ENCODE measurements around the gene RAB27B.
A peak's percentile ranks its signal among the peaks of the same experiment; 100 is the strongest.

Gene RAB27B

DNA sequence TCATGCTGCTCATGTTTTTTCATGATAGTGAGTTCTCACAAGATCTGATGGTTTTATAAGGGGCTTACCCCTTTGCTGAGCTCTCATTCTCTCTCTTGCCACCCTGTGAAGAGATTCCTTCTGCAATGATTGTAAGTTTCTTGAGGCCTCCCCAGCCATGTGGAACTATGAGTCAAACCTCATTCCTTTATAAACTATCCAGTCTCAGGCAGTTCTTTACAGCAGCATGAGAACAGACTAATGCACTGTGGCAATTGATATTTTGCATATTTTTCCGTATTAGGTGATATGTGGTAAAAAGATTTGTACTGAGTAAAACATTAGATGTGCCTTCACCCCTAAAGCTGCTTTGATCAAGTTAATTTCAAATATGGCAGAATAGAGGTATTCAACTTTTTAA lies 48.8 kb downstream of the RAB27B start:
- Histone ChIP-seq H3K23ac (ENCODE audit: low read depth, low read length, poor library complexity) (no peak overlapping the region), H3K18ac (ENCODE audit: low read length) (no peak overlapping the region), H3K4me1 (ENCODE audit: control insufficient read depth in 2 of 2, insufficient read depth in 1 of 2, low read depth in 1 of 2, low read length in 2 of 2) (peaks cover 0 to 12% of the 10 kb centered on the region in 2 donors), H3K79me1 (ENCODE audit: low read depth, low read length) (no peaks in the 10 kb centered on the region), H2BK12ac (ENCODE audit: low read length) (no peak overlapping the region), H3K36me3 (replicated peaks in 1 of 2; ENCODE audit: control insufficient read depth in 2 of 2, insufficient read depth in 2 of 2, low read length in 2 of 2) (no peaks in the 10 kb centered on the region), H2AFZ (ENCODE audit: low read length) (no peak overlapping the region), H3K9me3 (replicated peaks in 1 of 2; ENCODE audit: control insufficient read depth in 2 of 2, insufficient read depth in 1 of 2, low read depth in 1 of 2, low read length in 2 of 2) (no peaks in the 10 kb centered on the region), H3K4me3 (ENCODE audit: low read length in 2 of 2) (no peak overlapping the region), H3K9ac (ENCODE audit: low read depth, low read length, poor library complexity) (no peak overlapping the region), H4K91ac (ENCODE audit: low read depth, low read length, poor library complexity) (no peak overlapping the region), H2BK15ac (ENCODE audit: low read length) (no peak overlapping the region), H3K14ac (ENCODE audit: low read length) (no peak overlapping the region), H3K27ac (replicated peaks; ENCODE audit: low read length) (no peak overlapping the region), H3K4ac (ENCODE audit: low read length) (no peak overlapping the region), H3K27me3 (ENCODE audit: control insufficient read depth in 3 of 3, insufficient read depth in 3 of 3, low read depth in 1 of 3, low read length in 3 of 3) (no peaks in the 10 kb centered on the region), H2BK120ac (ENCODE audit: low read depth, low read length) (no peak overlapping the region), H4K8ac (ENCODE audit: low read depth, low read length) (no peak overlapping the region), H2BK5ac (ENCODE audit: low read length) (no peak overlapping the region), H2AK5ac (ENCODE audit: low read depth, low read length) (no peak overlapping the region), H3K4me2 (ENCODE audit: insufficient read depth, low read length, poor library complexity, severe bottlenecking) (no peak overlapping the region)
- WGBS, 2 donors (ENCODE audit: extremely low coverage in 2 of 2, insufficient read length in 2 of 2, insufficient replicate concordance in 1 of 2): no CpG with 5 or more reads among the region's 1 CpG
- no peak for DNase-seq (ENCODE audit: low spot score)

DNA sequence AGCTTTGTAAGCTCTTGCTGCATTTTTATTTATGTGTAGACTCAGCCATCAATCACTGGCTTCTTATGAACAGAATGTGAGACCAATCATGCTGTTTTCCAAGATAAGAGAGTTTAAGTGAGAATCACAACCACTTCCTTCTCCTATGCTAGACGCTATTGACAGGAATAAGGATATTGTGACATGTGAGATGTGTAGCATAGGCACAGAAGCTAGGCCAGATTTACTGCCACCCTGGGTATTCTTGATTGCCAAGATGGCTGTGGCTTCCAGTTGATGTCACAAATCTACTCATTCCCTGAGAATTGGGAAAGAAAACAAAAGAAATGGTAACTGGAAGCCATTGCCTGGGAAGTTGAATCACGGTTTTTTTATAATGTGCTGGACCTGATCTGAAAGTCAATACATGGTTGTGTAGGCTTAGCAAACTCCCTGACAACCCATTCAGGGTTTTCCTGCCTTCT lies 49.9 kb downstream of the RAB27B start:
- Histone ChIP-seq H2BK12ac (ENCODE audit: low read length) (no peak overlapping the region), H3K4me2 (ENCODE audit: insufficient read depth, low read length, poor library complexity, severe bottlenecking) (no peak overlapping the region), H2BK5ac (ENCODE audit: low read length) (no peak overlapping the region), H4K8ac (ENCODE audit: low read depth, low read length) (no peak overlapping the region), H3K18ac (ENCODE audit: low read length) (no peak overlapping the region), H2AFZ (ENCODE audit: low read length) (peak overlapping the region; percentile 61), H3K9me3 (replicated peaks in 1 of 2; ENCODE audit: control insufficient read depth in 2 of 2, insufficient read depth in 1 of 2, low read depth in 1 of 2, low read length in 2 of 2) (no peaks in the 10 kb centered on the region), H3K36me3 (replicated peaks in 1 of 2; ENCODE audit: control insufficient read depth in 2 of 2, insufficient read depth in 2 of 2, low read length in 2 of 2) (no peaks in the 10 kb centered on the region), H3K4me3 (ENCODE audit: low read length in 2 of 2) (no peak overlapping the region), H3K79me1 (ENCODE audit: low read depth, low read length) (no peaks in the 10 kb centered on the region), H2BK15ac (ENCODE audit: low read length) (no peak overlapping the region), H4K91ac (ENCODE audit: low read depth, low read length, poor library complexity) (no peak overlapping the region), H3K27me3 (ENCODE audit: control insufficient read depth in 3 of 3, insufficient read depth in 3 of 3, low read depth in 1 of 3, low read length in 3 of 3) (no peaks in the 10 kb centered on the region), H3K4ac (ENCODE audit: low read length) (no peak overlapping the region), H2AK5ac (ENCODE audit: low read depth, low read length) (no peak overlapping the region), H3K23ac (ENCODE audit: low read depth, low read length, poor library complexity) (no peak overlapping the region), H3K4me1 (ENCODE audit: control insufficient read depth in 2 of 2, insufficient read depth in 1 of 2, low read depth in 1 of 2, low read length in 2 of 2) (peaks cover 0 to 12% of the 10 kb centered on the region in 2 donors), H3K27ac (replicated peaks; ENCODE audit: low read length) (no peak overlapping the region), H3K14ac (ENCODE audit: low read length) (no peak overlapping the region), H2BK120ac (ENCODE audit: low read depth, low read length) (no peak overlapping the region), H3K9ac (ENCODE audit: low read depth, low read length, poor library complexity) (no peak overlapping the region)
- WGBS, 2 donors (ENCODE audit: extremely low coverage in 2 of 2, insufficient read length in 2 of 2, insufficient replicate concordance in 1 of 2): no CpG with 5 or more reads among the region's 2 CpGs
- no peak for DNase-seq (ENCODE audit: low spot score)

DNA sequence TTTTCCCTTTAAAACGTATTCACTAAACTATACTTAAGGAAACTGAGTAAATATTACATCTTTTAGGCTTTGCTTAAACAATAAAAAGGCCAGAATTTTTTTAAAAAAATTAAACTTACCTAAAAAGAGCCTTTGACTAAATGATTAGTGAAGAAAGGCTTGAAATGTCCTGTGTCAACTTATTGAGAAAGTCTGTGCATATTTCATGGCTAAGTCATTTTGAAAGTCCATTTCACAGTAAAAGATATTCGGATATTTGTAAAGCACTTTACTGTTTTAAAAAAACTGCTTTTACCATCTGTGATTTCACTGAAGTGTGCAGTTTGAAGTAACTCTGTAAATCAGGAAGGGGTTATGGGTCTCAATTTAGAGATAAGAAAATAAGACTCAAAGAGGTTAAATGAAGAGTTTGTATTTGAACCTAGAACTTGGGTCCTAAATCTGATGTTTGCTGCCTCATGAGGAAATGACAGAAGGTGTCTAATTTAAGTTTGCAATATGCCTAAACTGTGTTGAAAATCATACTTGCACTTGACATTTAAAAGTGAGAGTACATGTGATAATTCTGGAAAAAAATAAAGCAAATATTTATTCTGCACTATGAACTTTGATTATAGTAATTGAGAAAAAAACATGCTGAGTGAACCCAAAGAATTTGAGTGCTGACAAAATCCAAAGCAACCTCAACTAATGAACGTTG lies 50.5 kb downstream of the RAB27B start:
- Histone ChIP-seq H2BK12ac (ENCODE audit: low read length) (no peak overlapping the region), H3K79me1 (ENCODE audit: low read depth, low read length) (no peaks in the 10 kb centered on the region), H2AFZ (ENCODE audit: low read length) (peak overlapping the region; percentile 61), H3K9me3 (replicated peaks in 1 of 2; ENCODE audit: control insufficient read depth in 2 of 2, insufficient read depth in 1 of 2, low read depth in 1 of 2, low read length in 2 of 2) (no peaks in the 10 kb centered on the region), H3K9ac (ENCODE audit: low read depth, low read length, poor library complexity) (no peak overlapping the region), H3K4me2 (ENCODE audit: insufficient read depth, low read length, poor library complexity, severe bottlenecking) (no peak overlapping the region), H2BK5ac (ENCODE audit: low read length) (no peak overlapping the region), H2BK15ac (ENCODE audit: low read length) (no peak overlapping the region), H2AK5ac (ENCODE audit: low read depth, low read length) (no peak overlapping the region), H3K14ac (ENCODE audit: low read length) (no peak overlapping the region), H3K18ac (ENCODE audit: low read length) (no peak overlapping the region), H3K27ac (replicated peaks; ENCODE audit: low read length) (no peak overlapping the region), H3K4ac (ENCODE audit: low read length) (no peak overlapping the region), H3K4me1 (ENCODE audit: control insufficient read depth in 2 of 2, insufficient read depth in 1 of 2, low read depth in 1 of 2, low read length in 2 of 2) (peaks cover 0 to 12% of the 10 kb centered on the region in 2 donors), H3K23ac (ENCODE audit: low read depth, low read length, poor library complexity) (no peak overlapping the region), H3K36me3 (replicated peaks in 1 of 2; ENCODE audit: control insufficient read depth in 2 of 2, insufficient read depth in 2 of 2, low read length in 2 of 2) (no peaks in the 10 kb centered on the region), H4K91ac (ENCODE audit: low read depth, low read length, poor library complexity) (no peak overlapping the region), H2BK120ac (ENCODE audit: low read depth, low read length) (no peak overlapping the region), H3K27me3 (ENCODE audit: control insufficient read depth in 3 of 3, insufficient read depth in 3 of 3, low read depth in 1 of 3, low read length in 3 of 3) (no peaks in the 10 kb centered on the region), H4K8ac (ENCODE audit: low read depth, low read length) (no peak overlapping the region), H3K4me3 (ENCODE audit: low read length in 2 of 2) (no peak overlapping the region)
- DNase-seq (ENCODE audit: low spot score): no peak
- WGBS, 2 donors (ENCODE audit: extremely low coverage in 2 of 2, insufficient read length in 2 of 2, insufficient replicate concordance in 1 of 2): no CpG with 5 or more reads among the region's 3 CpGs

DNA sequence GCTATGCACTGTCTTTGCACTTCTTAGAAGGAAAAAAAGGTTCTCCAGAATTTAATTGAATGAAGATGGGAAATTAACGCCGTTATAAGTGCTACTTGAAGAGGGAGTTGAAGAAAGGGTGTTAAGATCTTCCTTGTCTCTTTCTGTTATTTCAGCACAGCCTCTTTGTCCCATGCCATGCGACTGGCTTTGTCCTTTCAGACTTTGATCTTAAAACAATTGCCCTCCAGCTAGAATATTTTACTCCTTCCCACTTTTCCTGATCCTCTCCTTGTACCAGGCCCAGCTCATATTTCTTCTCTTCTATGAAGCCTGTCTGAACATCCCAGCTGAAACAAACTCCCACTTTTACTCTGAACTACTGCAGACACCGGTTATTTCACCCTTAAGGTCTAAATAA lies 51.4 kb downstream of the RAB27B start:
- H3K9ac ChIP-seq (ENCODE audit: low read depth, low read length, poor library complexity): no peak overlapping the region
- H2AFZ ChIP-seq (ENCODE audit: low read length): peak overlapping the region; percentile 21
- WGBS, 2 donors (ENCODE audit: extremely low coverage in 2 of 2, insufficient read length in 2 of 2, insufficient replicate concordance in 1 of 2): no CpG with 5 or more reads among the region's 4 CpGs
- H3K4me2 ChIP-seq (ENCODE audit: insufficient read depth, low read length, poor library complexity, severe bottlenecking): no peak overlapping the region
- no peak overlapping the region for H3K14ac ChIP-seq (ENCODE audit: low read length)
- no peak overlapping the region for H3K27ac ChIP-seq (replicated peaks; ENCODE audit: low read length)
- H3K23ac ChIP-seq (ENCODE audit: low read depth, low read length, poor library complexity): no peak overlapping the region
- no peak overlapping the region for H2AK5ac ChIP-seq (ENCODE audit: low read depth, low read length)
- H3K4me3 ChIP-seq (ENCODE audit: low read length in 2 of 2): no peak overlapping the region
- no peak overlapping the region for H2BK12ac ChIP-seq (ENCODE audit: low read length)
- H2BK120ac ChIP-seq (ENCODE audit: low read depth, low read length): no peak overlapping the region
- H3K27me3 ChIP-seq (ENCODE audit: control insufficient read depth in 3 of 3, insufficient read depth in 3 of 3, low read depth in 1 of 3, low read length in 3 of 3): no peaks in the 10 kb centered on the region
- no peak overlapping the region for H3K18ac ChIP-seq (ENCODE audit: low read length)
- no peaks in the 10 kb centered on the region for H3K36me3 ChIP-seq (replicated peaks in 1 of 2; ENCODE audit: control insufficient read depth in 2 of 2, insufficient read depth in 2 of 2, low read length in 2 of 2)
- H4K91ac ChIP-seq (ENCODE audit: low read depth, low read length, poor library complexity): no peak overlapping the region
- DNase-seq (ENCODE audit: low spot score): no peak
- no peaks in the 10 kb centered on the region for H3K9me3 ChIP-seq (replicated peaks in 1 of 2; ENCODE audit: control insufficient read depth in 2 of 2, insufficient read depth in 1 of 2, low read depth in 1 of 2, low read length in 2 of 2)
- no peak overlapping the region for H2BK5ac ChIP-seq (ENCODE audit: low read length)
- H3K79me1 ChIP-seq (ENCODE audit: low read depth, low read length): no peaks in the 10 kb centered on the region
- H4K8ac ChIP-seq (ENCODE audit: low read depth, low read length): no peak overlapping the region
- H2BK15ac ChIP-seq (ENCODE audit: low read length): no peak overlapping the region
- no peak overlapping the region for H3K4ac ChIP-seq (ENCODE audit: low read length)
- H3K4me1 ChIP-seq (ENCODE audit: control insufficient read depth in 2 of 2, insufficient read depth in 1 of 2, low read depth in 1 of 2, low read length in 2 of 2): peaks cover 0 to 12% of the 10 kb centered on the region in 2 donors
